Measurements from ENCODE around the gene TRIL.

- TF ChIP-seq CTCF (IDR thresholded peaks at IDR 0.05; ENCODE audit: low read depth, low read length): no peak
- no peak for TF ChIP-seq MYC (IDR thresholded peaks at IDR 0.05; ENCODE audit: low read depth, low read length)
Observed at GRCh38 chr7:28905464-28905863, 52.7 kb downstream of the TRIL start.

All from NB4 (cell line).